Hepatocyte (in vitro differentiated cells): ENCODE data around the gene DBR1. TPM values are rescaled to one million over a fixed set of nuclear protein-coding genes. Genes with fewer than 3 reads are reported as not detected.
A peak's percentile ranks its signal among the peaks of the same experiment; 100 is the strongest.

ENCODE experiments used
- DNase-seq: peaks from one replicate; pipeline ENCODE4 v3.0.0-alpha.2; 2016; ENCODE audit warnings: low spot score
- H2AFZ ChIP-seq: fragments of 200-600 bp; sonication (generic); 2 replicates; pipeline ENCODE4 v1.6.0; 2016; ENCODE audit warnings: antibody characterized with exemption, mild to moderate bottlenecking
- H3K27ac ChIP-seq: fragments of 200-600 bp; sonication (generic); 2 replicates; pipeline ENCODE4 v1.5.1; 2016; ENCODE audit warnings: mild to moderate bottlenecking
- H3K27me3 ChIP-seq: fragments of 200-600 bp; sonication (generic); 2 replicates; pipeline ENCODE4 v1.6.1; 2016
- H3K36me3 ChIP-seq: fragments of 200-600 bp; sonication (generic); replicated peaks from 2 replicates; pipeline ENCODE4 v1.5.1; 2016; ENCODE audit warnings: low read depth; ENCODE audit not compliant: insufficient read depth
- H3K4me1 ChIP-seq: fragments of 200-600 bp; sonication (generic); 2 replicates; pipeline ENCODE4 v1.5.1; 2016; ENCODE audit warnings: mild to moderate bottlenecking, moderate library complexity; ENCODE audit not compliant: insufficient read depth
- H3K4me2 ChIP-seq: fragments of 200-600 bp; sonication (generic); 2 replicates; pipeline ENCODE4 v1.6.0; 2016
- H3K4me3 ChIP-seq: fragments of 200-600 bp; sonication (generic); 2 replicates; pipeline ENCODE4 v1.5.1; 2016; ENCODE audit warnings: mild to moderate bottlenecking
- H3K79me2 ChIP-seq: fragments of 200-600 bp; sonication (generic); 2 replicates; pipeline ENCODE4 v1.6.0; 2017; ENCODE audit warnings: mild to moderate bottlenecking
- H3K9me2 ChIP-seq: fragments of 200-600 bp; sonication (generic); replicated peaks from 2 replicates; pipeline ENCODE4 v1.6.0; 2017; ENCODE audit warnings: mild to moderate bottlenecking; ENCODE audit not compliant: insufficient read depth
- H3K9me3 ChIP-seq: fragments of 200-600 bp; sonication (generic); 2 replicates; pipeline ENCODE4 v1.5.1; 2016; ENCODE audit warnings: low read depth, mild to moderate bottlenecking
- H4K20me1 ChIP-seq: fragments of 200-600 bp; sonication (generic); 2 replicates; pipeline ENCODE4 v1.6.0; 2016; ENCODE audit warnings: mild to moderate bottlenecking; ENCODE audit not compliant: insufficient read depth, poor library complexity, severe bottlenecking
- EZH2 ChIP-seq: fragments of 200-600 bp; sonication (generic); IDR thresholded peaks from 2 replicates; pipeline ENCODE4 v1.6.1; 2016; ENCODE audit warnings: antibody characterized with exemption, mild to moderate bottlenecking, borderline replicate concordance
- EZH2phosphoT487 ChIP-seq: fragments of 200-600 bp; sonication (generic); IDR thresholded peaks from one replicate; pipeline ENCODE4 v1.6.1; 2018; ENCODE audit warnings: antibody characterized with exemption, mild to moderate bottlenecking, low read depth, moderate library complexity; ENCODE audit not compliant: unreplicated experiment, severe bottlenecking
- WGBS: methylation state at CpG from one replicate; pipeline ENCODE4 v1.1.6; 2016; ENCODE audit warnings: low lambda C conversion rate; ENCODE audit errors: missing lambda C conversion rate; 5-methylcytosine and 5-hydroxymethylcytosine counted together
- polyA plus RNA-seq: library from polyadenylated mRNA; unstranded; fragments of >200 nt; fragmentation: Nextera tagmentation; extraction: Ambion mirVana; gene quantifications from 2 replicates; pipeline ENCODE4 v1.2.1, GENCODE V29; 2016
- total RNA-seq: library from RNA; depleted of rRNA; stranded (reverse); fragments of >200 nt; gene quantifications from 2 replicates; pipeline ENCODE4 v1.2.3, GENCODE V29; 2014
- TF ChIP-seq, protein P1 (sequence below): fragments of 200-600 bp; sonication (generic); IDR thresholded peaks from 2 replicates; pipeline ENCODE4 v1.5.1; 2016; ENCODE audit warnings: antibody characterized with exemption, mild to moderate bottlenecking; ENCODE audit not compliant: poor library complexity

Gene DBR1
- total and polyA plus RNA-seq, 2 experiments from 2014 or later = 8.6 to 13.8 TPM

DNA sequence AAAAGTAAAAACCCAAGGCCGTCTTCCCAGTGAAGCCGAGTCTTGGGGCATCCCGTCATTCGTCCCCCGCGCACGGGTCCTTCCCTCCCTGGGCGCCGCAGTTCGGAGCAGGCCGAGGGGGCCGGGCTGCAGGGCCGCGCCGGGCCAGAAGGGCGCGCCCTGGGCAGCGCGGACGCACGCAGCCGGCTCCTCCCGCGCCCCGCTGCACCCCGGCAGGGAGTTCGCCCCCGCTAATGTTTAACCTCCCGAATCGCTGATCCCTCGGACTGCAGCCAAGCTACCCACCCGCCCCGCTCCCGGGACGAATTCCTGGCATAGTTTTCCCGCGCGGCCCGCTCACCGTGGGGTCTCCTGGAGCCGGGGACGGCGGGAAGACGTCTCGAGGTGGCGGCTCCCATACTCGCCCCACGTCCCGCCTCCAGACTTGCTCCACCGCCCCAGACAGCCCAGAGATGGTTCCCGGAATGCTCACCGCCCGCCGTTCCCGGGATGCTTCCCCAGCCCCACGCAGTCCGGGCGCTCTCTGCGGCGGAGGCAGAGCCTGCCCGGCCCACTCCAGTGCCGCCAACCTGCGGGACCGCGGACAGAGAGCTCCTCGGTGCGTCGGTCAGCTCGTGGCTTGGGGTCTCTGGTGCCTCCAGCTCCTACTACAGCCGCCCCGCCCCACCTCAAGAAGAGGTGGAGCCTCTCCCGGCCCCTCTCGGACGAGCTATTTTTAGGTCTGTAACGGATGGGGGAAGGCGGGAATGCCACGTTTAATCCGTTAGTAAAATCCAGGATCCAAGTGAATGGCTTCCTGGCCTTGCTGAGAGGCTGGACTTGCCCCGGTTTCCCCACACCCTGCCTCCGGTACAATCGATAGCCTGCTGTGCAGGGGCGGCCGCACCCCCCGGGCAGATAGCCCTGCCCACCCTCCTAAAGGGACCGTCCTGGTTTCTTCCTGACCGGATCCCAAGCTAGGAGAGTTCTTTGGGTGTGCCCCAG, 59.4 kb downstream of the DBR1 start, which contains the start of gene DZIP1L:
Gene DZIP1L, minus strand, starts transcription at position 621 of the 984 bp plus-strand sequence. CDS start 11,637 bp downstream, outside the sequence.
- H3K27me3 ChIP-seq = no peaks in the 10 kb centered on the region
- TF ChIP-seq, protein P1, sequence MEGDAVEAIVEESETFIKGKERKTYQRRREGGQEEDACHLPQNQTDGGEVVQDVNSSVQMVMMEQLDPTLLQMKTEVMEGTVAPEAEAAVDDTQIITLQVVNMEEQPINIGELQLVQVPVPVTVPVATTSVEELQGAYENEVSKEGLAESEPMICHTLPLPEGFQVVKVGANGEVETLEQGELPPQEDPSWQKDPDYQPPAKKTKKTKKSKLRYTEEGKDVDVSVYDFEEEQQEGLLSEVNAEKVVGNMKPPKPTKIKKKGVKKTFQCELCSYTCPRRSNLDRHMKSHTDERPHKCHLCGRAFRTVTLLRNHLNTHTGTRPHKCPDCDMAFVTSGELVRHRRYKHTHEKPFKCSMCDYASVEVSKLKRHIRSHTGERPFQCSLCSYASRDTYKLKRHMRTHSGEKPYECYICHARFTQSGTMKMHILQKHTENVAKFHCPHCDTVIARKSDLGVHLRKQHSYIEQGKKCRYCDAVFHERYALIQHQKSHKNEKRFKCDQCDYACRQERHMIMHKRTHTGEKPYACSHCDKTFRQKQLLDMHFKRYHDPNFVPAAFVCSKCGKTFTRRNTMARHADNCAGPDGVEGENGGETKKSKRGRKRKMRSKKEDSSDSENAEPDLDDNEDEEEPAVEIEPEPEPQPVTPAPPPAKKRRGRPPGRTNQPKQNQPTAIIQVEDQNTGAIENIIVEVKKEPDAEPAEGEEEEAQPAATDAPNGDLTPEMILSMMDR = peak; percentile 36
- TF ChIP-seq EZH2 = no peak
- TF ChIP-seq EZH2phosphoT487 = no peak
- H3K4me3 ChIP-seq = peak within 1 kb of the TSS; percentile 62
- peaks cover 10% of the 10 kb centered on the region for H3K4me1 ChIP-seq
- WGBS = under 1% methylated on average over 67 of the region's 86 CpGs
- H3K9me3 ChIP-seq = no peaks in the 10 kb centered on the region
- H3K9me2 ChIP-seq = no peaks in the 10 kb centered on the region
- no peaks in the 10 kb centered on the region for H3K36me3 ChIP-seq
- H3K27ac ChIP-seq = peak within 1 kb of the TSS; percentile 91
- peaks cover 33% of the 10 kb centered on the region for H3K79me2 ChIP-seq
- DNase-seq = peak; percentile 81
- H4K20me1 ChIP-seq = no peaks in the 10 kb centered on the region
- H3K4me2 ChIP-seq = peak within 1 kb of the TSS; percentile 86
- peak within 1 kb of the TSS; percentile 90 for H2AFZ ChIP-seq

DNA sequence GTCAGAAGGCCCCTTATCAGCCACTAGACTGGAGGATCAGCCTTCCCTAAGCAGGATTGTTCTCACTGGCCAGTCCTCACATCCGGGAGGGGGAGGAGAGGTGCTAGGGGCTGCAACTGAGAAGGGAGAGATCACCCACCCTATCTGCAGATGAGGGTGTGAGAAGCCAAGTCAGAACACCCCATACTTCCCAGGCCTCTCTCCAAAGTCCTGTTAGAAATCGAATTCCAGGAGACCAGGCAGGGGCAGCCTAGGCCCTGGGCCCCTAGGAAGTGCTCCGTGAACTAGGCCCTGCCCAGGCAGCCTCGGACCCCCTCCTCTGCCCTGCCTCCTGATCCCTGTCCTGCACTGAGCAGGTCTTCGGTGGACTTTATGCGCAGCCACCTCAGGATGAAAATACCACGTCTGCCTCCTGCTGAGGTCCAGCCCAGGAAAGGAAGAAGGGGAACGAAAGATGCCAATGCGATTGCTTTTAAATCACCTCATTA, 60.2 kb downstream of the DBR1 start:
- Histone ChIP-seq H3K9me3 (no peaks in the 10 kb centered on the region), H4K20me1 (no peaks in the 10 kb centered on the region), H3K4me1 (peaks cover 10% of the 10 kb centered on the region), H3K4me2 (peak overlapping the region; percentile 86), H3K27me3 (no peaks in the 10 kb centered on the region), H2AFZ (peak overlapping the region; percentile 90), H3K36me3 (no peaks in the 10 kb centered on the region), H3K79me2 (peaks cover 34% of the 10 kb centered on the region), H3K4me3 (peak overlapping the region; percentile 62), H3K9me2 (no peaks in the 10 kb centered on the region), H3K27ac (peak overlapping the region; percentile 91)
- TF ChIP-seq, protein P1 = no peak
- TF ChIP-seq EZH2 = no peak
- WGBS = 7% methylated on average over 9 of the region's 9 CpGs
- peak; percentile 18 for DNase-seq

DNA sequence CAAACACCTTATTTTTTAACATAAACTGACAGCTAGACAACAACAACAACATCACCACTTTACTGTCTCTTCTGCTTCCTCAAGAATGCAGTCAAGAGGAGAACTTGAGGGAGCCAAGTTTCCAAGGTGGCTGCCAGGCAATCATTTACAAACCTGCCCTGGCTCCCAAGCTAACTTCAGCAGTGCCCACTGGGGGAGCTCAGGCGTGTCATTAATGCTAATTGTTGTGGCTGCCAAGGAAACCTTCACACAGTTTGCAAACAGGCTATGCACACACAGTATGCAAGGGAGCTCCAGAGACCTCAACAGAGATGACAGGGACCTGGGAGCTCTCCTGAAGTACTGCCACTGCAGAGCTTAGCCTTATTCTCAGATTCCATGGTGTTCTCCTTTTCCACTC, 61.4 kb downstream of the DBR1 start:
- Histone ChIP-seq H3K4me2 (peak overlapping the region; percentile 86), H3K4me1 (peaks cover 10% of the 10 kb centered on the region), H3K27me3 (no peaks in the 10 kb centered on the region), H3K27ac (no peak overlapping the region), H3K4me3 (no peak overlapping the region), H4K20me1 (no peaks in the 10 kb centered on the region), H2AFZ (no peak overlapping the region), H3K9me3 (no peaks in the 10 kb centered on the region), H3K36me3 (no peaks in the 10 kb centered on the region), H3K79me2 (peaks cover 34% of the 10 kb centered on the region), H3K9me2 (no peaks in the 10 kb centered on the region)
- TF ChIP-seq EZH2phosphoT487 (no peak), EZH2 (no peak)
- TF ChIP-seq, protein P1 = no peak
- WGBS = 86% methylated on average over 1 of the region's 1 CpG
- DNase-seq = peak; percentile 10
